Neural cell (in vitro differentiated cells): Measurements from ENCODE around the gene TIMP4.

Source experiments
- EP300 ChIP-seq: fragments of 450-650 bp; conservative IDR thresholded peaks from 2 replicates; pipeline ENCODE4 v1.6.1; 2014; ENCODE audit warnings: antibody characterized with exemption, mild to moderate bottlenecking, moderate library complexity; ENCODE audit not compliant: poor library complexity, severe bottlenecking
- EZH2 ChIP-seq: fragments of 200-600, 300-800 bp; shearing (Covaris generic), sonication (generic); IDR thresholded peaks from 2 replicates; pipeline ENCODE4 v1.6.1; 2014; ENCODE audit warnings: antibody characterized with exemption, low read length, borderline replicate concordance, mild to moderate bottlenecking; ENCODE audit not compliant: insufficient read depth, poor library complexity, severe bottlenecking
- POLR2AphosphoS5 ChIP-seq: IDR thresholded peaks from 2 replicates; pipeline ENCODE4 v1.6.1; 2012
- TF ChIP-seq, protein P1 (sequence below): IDR thresholded peaks from 2 replicates; pipeline ENCODE4 v1.6.1; 2012; ENCODE audit warnings: borderline replicate concordance
- TF ChIP-seq, protein P2 (sequence below): fragments of 450-650 bp; IDR thresholded peaks from 2 replicates; pipeline ENCODE4 v1.5.1; 2014; ENCODE audit warnings: antibody characterized with exemption, mild to moderate bottlenecking, moderate library complexity; ENCODE audit not compliant: poor library complexity, severe bottlenecking

DNA sequence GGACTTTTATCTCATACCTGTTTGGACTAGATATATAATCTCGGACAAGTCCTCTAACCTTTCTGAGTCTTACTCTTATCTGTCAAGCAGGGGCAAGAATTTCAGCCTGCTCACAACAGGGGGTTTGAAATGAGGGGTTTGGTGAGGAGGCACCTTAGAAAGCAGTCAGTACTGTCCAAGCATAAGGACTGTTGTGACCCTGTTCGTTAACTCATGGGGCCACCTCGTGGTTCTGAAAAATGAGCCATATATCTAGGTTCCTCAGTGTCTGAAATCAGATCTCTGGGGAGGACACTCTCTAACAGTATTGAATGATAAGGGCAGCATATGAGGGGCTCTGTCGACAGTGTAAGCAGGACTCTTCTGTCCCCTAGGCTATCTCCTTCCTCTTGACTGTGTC, 7.2 kb upstream of the TIMP4 start:
- TF ChIP-seq EP300: no peak
- no peak for TF ChIP-seq EZH2
- TF ChIP-seq, protein P1, sequence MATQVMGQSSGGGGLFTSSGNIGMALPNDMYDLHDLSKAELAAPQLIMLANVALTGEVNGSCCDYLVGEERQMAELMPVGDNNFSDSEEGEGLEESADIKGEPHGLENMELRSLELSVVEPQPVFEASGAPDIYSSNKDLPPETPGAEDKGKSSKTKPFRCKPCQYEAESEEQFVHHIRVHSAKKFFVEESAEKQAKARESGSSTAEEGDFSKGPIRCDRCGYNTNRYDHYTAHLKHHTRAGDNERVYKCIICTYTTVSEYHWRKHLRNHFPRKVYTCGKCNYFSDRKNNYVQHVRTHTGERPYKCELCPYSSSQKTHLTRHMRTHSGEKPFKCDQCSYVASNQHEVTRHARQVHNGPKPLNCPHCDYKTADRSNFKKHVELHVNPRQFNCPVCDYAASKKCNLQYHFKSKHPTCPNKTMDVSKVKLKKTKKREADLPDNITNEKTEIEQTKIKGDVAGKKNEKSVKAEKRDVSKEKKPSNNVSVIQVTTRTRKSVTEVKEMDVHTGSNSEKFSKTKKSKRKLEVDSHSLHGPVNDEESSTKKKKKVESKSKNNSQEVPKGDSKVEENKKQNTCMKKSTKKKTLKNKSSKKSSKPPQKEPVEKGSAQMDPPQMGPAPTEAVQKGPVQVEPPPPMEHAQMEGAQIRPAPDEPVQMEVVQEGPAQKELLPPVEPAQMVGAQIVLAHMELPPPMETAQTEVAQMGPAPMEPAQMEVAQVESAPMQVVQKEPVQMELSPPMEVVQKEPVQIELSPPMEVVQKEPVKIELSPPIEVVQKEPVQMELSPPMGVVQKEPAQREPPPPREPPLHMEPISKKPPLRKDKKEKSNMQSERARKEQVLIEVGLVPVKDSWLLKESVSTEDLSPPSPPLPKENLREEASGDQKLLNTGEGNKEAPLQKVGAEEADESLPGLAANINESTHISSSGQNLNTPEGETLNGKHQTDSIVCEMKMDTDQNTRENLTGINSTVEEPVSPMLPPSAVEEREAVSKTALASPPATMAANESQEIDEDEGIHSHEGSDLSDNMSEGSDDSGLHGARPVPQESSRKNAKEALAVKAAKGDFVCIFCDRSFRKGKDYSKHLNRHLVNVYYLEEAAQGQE: no peak
- TF ChIP-seq, protein P2, sequence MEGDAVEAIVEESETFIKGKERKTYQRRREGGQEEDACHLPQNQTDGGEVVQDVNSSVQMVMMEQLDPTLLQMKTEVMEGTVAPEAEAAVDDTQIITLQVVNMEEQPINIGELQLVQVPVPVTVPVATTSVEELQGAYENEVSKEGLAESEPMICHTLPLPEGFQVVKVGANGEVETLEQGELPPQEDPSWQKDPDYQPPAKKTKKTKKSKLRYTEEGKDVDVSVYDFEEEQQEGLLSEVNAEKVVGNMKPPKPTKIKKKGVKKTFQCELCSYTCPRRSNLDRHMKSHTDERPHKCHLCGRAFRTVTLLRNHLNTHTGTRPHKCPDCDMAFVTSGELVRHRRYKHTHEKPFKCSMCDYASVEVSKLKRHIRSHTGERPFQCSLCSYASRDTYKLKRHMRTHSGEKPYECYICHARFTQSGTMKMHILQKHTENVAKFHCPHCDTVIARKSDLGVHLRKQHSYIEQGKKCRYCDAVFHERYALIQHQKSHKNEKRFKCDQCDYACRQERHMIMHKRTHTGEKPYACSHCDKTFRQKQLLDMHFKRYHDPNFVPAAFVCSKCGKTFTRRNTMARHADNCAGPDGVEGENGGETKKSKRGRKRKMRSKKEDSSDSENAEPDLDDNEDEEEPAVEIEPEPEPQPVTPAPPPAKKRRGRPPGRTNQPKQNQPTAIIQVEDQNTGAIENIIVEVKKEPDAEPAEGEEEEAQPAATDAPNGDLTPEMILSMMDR: no peak
- no peak for TF ChIP-seq POLR2AphosphoS5
